ENCODE results near the gene POU2F1. TPM values are rescaled to one million over a fixed set of nuclear protein-coding genes. Genes with fewer than 3 reads are reported as not detected.
A peak's percentile ranks its signal among the peaks of the same experiment; 100 is the strongest.

The POU2F1 gene
- total RNA-seq, 1 experiment from 2014 or later, result 25.0 TPM

DNA sequence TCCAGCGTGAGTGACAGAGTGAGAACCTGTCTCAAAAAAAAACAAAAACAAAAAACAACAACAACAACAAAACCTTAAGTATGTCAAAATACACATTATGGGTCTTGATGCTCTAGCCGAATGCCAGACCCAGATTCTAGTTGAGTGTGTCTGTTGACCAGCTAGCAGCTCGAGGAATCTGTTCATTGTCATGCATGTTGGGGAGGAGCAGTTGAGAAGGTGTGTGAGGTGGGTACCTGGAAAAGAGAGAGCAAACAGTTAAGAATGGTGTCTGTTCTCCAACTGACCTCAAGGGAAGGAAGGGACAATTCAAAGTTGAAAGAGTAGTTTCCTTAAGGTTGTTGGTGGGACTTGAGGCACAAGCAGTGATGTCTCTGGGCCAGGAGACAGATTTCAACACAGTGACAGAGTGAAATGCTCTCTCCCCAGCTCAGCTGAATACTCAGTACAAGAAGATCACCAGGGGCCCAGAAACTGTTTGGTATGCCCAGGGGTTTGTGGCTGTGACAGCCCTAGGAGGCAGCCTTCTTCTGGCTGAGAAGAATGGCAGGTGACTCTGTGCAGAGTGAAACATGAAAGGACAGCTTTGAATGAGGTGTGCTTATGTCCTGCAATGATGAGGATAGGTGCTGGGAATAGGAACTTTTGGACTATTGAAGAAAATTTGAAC, 14.4 kb upstream of the POU2F1 start:
- Histone ChIP-seq H3K27me3 (replicated peaks; ENCODE audit: insufficient read depth, low read depth, low read length, poor library complexity) (no peaks in the 10 kb centered on the region), H3K36me3 (ENCODE audit: insufficient read depth, low read length, poor library complexity, severe bottlenecking) (no peaks in the 10 kb centered on the region), H3K4me1 (ENCODE audit: insufficient read depth, low read length, poor library complexity, severe bottlenecking) (peaks cover 29% of the 10 kb centered on the region), H3K9me3 (ENCODE audit: low read depth, low read length, poor library complexity, severe bottlenecking) (peaks cover 14% of the 10 kb centered on the region), H3K27ac (ENCODE audit: low read depth, low read length, poor library complexity, severe bottlenecking) (no peak overlapping the region), H3K4me3 (ENCODE audit: low read depth, low read length, poor library complexity, severe bottlenecking) (no peak overlapping the region)
- ChIA-PET CTCF (no interaction called here), POLR2A (ENCODE audit: low non-redundant PET) (interaction anchor here (0.7 kb wide), 1 partner anchor 14 kb away, joined by 4 read pairs; the partner anchor contains the start of gene POU2F1)
- TF ChIP-seq EZH2 (IDR thresholded peaks at IDR 0.05; ENCODE audit: borderline replicate concordance, low read depth, low read length, poor library complexity, severe bottlenecking) (no peak), CTCF (conservative IDR thresholded peaks at IDR 0.05; ENCODE audit: low read depth, low read length) (no peak)
- no peak for DNase-seq (ENCODE audit: low spot score)
- no TSS peak for BruUV-seq (replicated peaks)
- intact Hi-C loops (cut with micrococcal nuclease; ENCODE audit: unreplicated experiment), result no loop called here

- TF ChIP-seq CTCF (conservative IDR thresholded peaks at IDR 0.05; ENCODE audit: low read depth, low read length), result peak; percentile 57
- no peak for TF ChIP-seq EZH2 (IDR thresholded peaks at IDR 0.05; ENCODE audit: borderline replicate concordance, low read depth, low read length, poor library complexity, severe bottlenecking)
- H3K9me3 ChIP-seq (ENCODE audit: low read depth, low read length, poor library complexity, severe bottlenecking), result peaks cover 14% of the 10 kb centered on the region
- peak overlapping the region; percentile 47 for H3K27ac ChIP-seq (ENCODE audit: low read depth, low read length, poor library complexity, severe bottlenecking)
- no peaks in the 10 kb centered on the region for H3K27me3 ChIP-seq (replicated peaks; ENCODE audit: insufficient read depth, low read depth, low read length, poor library complexity)
- H3K36me3 ChIP-seq (ENCODE audit: insufficient read depth, low read length, poor library complexity, severe bottlenecking), result no peaks in the 10 kb centered on the region
- DNase-seq (ENCODE audit: low spot score), result peak; percentile 77
- POLR2A ChIA-PET (ENCODE audit: low non-redundant PET), result interaction anchor here (0.8 kb wide), 1 partner anchor 141 kb away, joined by 3 read pairs; no protein-coding TSS in a partner anchor
- BruUV-seq (replicated peaks), result no TSS peak
- CTCF ChIA-PET, result interaction anchor here (0.6 to 1.0 kb wide), 5 partner anchors 12 to 290 kb away, joined by 3 to 10 read pairs (median 6); no protein-coding TSS in a partner anchor
- H3K4me1 ChIP-seq (ENCODE audit: insufficient read depth, low read length, poor library complexity, severe bottlenecking), result peaks cover 16% of the 10 kb centered on the region
- H3K4me3 ChIP-seq (ENCODE audit: low read depth, low read length, poor library complexity, severe bottlenecking), result no peak overlapping the region
- intact Hi-C loops (cut with micrococcal nuclease; ENCODE audit: unreplicated experiment), result no loop called here
Measured at GRCh38 chr1:167207940-167208623, 12.6 kb upstream of the POU2F1 start.

DNA sequence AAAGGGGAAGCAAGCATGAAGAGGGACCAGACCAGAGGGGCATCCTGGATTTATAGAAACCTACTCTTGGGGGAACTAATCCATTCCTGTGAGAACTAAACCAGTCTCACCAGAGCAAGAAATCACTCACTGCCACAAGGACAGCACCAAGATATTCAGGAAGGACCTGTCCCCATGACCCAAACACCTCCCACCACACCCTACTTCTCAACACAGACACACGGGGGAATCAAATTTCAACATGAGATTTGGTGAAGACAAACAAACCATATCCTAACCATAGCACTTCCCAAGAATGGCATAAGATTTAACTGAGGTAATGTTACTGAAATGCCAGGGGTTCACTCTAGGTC, 12.1 kb upstream of the POU2F1 start:
- H3K27ac ChIP-seq (ENCODE audit: low read depth, low read length, poor library complexity, severe bottlenecking), result peak overlapping the region; percentile 47
- no peaks in the 10 kb centered on the region for H3K27me3 ChIP-seq (replicated peaks; ENCODE audit: insufficient read depth, low read depth, low read length, poor library complexity)
- H3K4me3 ChIP-seq (ENCODE audit: low read depth, low read length, poor library complexity, severe bottlenecking), result no peak overlapping the region
- H3K9me3 ChIP-seq (ENCODE audit: low read depth, low read length, poor library complexity, severe bottlenecking), result peaks cover 14% of the 10 kb centered on the region
- H3K4me1 ChIP-seq (ENCODE audit: insufficient read depth, low read length, poor library complexity, severe bottlenecking), result peaks cover 16% of the 10 kb centered on the region
- POLR2A ChIA-PET (ENCODE audit: low non-redundant PET), result interaction anchor here (0.8 kb wide), 1 partner anchor 141 kb away, joined by 3 read pairs; no protein-coding TSS in a partner anchor
- no peak for DNase-seq (ENCODE audit: low spot score)
- no peaks in the 10 kb centered on the region for H3K36me3 ChIP-seq (ENCODE audit: insufficient read depth, low read length, poor library complexity, severe bottlenecking)
- intact Hi-C loops (cut with micrococcal nuclease; ENCODE audit: unreplicated experiment), result no loop called here
- BruUV-seq (replicated peaks), result no TSS peak
- no peak for TF ChIP-seq CTCF (conservative IDR thresholded peaks at IDR 0.05; ENCODE audit: low read depth, low read length)
- TF ChIP-seq EZH2 (IDR thresholded peaks at IDR 0.05; ENCODE audit: borderline replicate concordance, low read depth, low read length, poor library complexity, severe bottlenecking), result no peak
- CTCF ChIA-PET, result interaction anchor here (0.6 to 1.0 kb wide), 5 partner anchors 11 to 291 kb away, joined by 3 to 10 read pairs (median 6); no protein-coding TSS in a partner anchor
